A549 (cell line): ENCODE results near the gene NTSR1. TPM values are rescaled to one million over a fixed set of nuclear protein-coding genes. Genes with fewer than 3 reads are reported as not detected.
A peak's percentile ranks its signal among the peaks of the same experiment; 100 is the strongest.

Experiments
- ATAC-seq, 2 experiments: fragments of 200-7000 bp in 1 of 2; fragments of >200 bp in 1 of 2; cut with Nextera tagmentation in 1 of 2; cut with Tn5 transposase in 1 of 2; 3 replicates each; pipeline versions ENCODE4 v1.8.0 to v1.9.1; 2018 to 2020; ENCODE audit warnings: mild to moderate bottlenecking in 1 of 2, moderate library complexity in 1 of 2
- CTCF ChIA-PET: fragments of 300-600 bp; sonication (Branson Sonifier 250); formaldehyde crosslinking; extraction: SDS; loops from one replicate; lab custom pipeline; 2021; ENCODE audit warnings: antibody characterized with exemption, inconsistent platforms; lab: Yijun Ruan, JAX
- POLR2A ChIA-PET: fragments of 350-600 bp; formaldehyde crosslinking; extraction: SDS; loops from one replicate; lab custom pipeline; 2021; ENCODE audit warnings: antibody characterized with exemption, inconsistent platforms; lab: Yijun Ruan, JAX
- DNase-seq, 2 experiments: peaks; one replicate each; pipeline versions ENCODE4 v3.0.0 to v3.0.0-alpha.2; 2011 to 2016; ENCODE audit warnings: low read depth in 1 of 2, low spot score in 1 of 2
- FAIRE-seq: peaks from 2 replicates; lab custom pipeline; 2011; peaks lifted over from hg19 to GRCh38; lab: Jason Lieb, UNC
- H3K27ac ChIP-seq, 2 experiments: fragments of >200 bp; sonication (Bioruptor Twin); formaldehyde crosslinking; 3 replicates each; pipeline ENCODE4 v1.5.1; 2016 to 2017
- H3K4me1 ChIP-seq: fragments of >200 bp; sonication (Bioruptor Twin); formaldehyde crosslinking; 3 replicates; pipeline ENCODE4 v1.6.1; 2016
- H3K4me2 ChIP-seq: fragments of >200 bp; sonication (Bioruptor Twin); formaldehyde crosslinking; 3 replicates; pipeline ENCODE4 v1.6.1; 2016
- H3K4me3 ChIP-seq: fragments of >200 bp; sonication (Bioruptor Twin); formaldehyde crosslinking; 3 replicates; pipeline ENCODE4 v1.5.1; 2016
- H3K9me3 ChIP-seq: fragments of >200 bp; sonication (Bioruptor Twin); formaldehyde crosslinking; 3 replicates; pipeline ENCODE4 v1.6.1; 2016
- BHLHE40 ChIP-seq: IDR thresholded peaks from 2 replicates; pipeline ENCODE4 v1.6.1; 2012; ENCODE audit warnings: low read depth, low read length, inconsistent platforms
- CBX2 ChIP-seq: fragments of 200-600 bp; sonication (generic); IDR thresholded peaks from 2 replicates; pipeline ENCODE4 v1.6.1; 2016; ENCODE audit warnings: low read depth, mild to moderate bottlenecking, borderline replicate concordance
- CHD2 ChIP-seq: fragments of 150-350 bp; IDR thresholded peaks from 2 replicates; pipeline ENCODE4 v1.6.1; 2014; ENCODE audit warnings: low read length; ENCODE audit not compliant: partially characterized antibody
- E2F6 ChIP-seq: IDR thresholded peaks from 2 replicates; pipeline ENCODE4 v1.6.1; 2012; ENCODE audit warnings: low read depth, borderline replicate concordance
- EP300 ChIP-seq, 2 experiments: fragments of >200 bp; sonication (Bioruptor Twin); formaldehyde crosslinking; IDR thresholded peaks; 2 replicates in 1 of 2; 3 replicates in 1 of 2; pipeline ENCODE4 v1.6.1; 2016 to 2017
- GATA3 ChIP-seq: IDR thresholded peaks from 2 replicates; pipeline ENCODE4 v1.6.1; 2012; ENCODE audit warnings: borderline replicate concordance
- HDAC2 ChIP-seq: fragments of 200-600 bp; sonication (generic); IDR thresholded peaks from 2 replicates; pipeline ENCODE4 v1.6.1; 2016
- HMGXB4 ChIP-seq: fragments of 250-450 bp; sonication (Bioruptor Pico); IDR thresholded peaks from 2 replicates; pipeline ENCODE4 v1.5.0; 2021; ENCODE audit warnings: mild to moderate bottlenecking, moderate library complexity, borderline replicate concordance
- KDM5A ChIP-seq: fragments of 200-600 bp; sonication (generic); IDR thresholded peaks from 2 replicates; pipeline ENCODE4 v1.6.1; 2016; ENCODE audit warnings: antibody characterized with exemption, mild to moderate bottlenecking
- MYC ChIP-seq: IDR thresholded peaks from 2 replicates; pipeline ENCODE4 v1.6.1; 2012; ENCODE audit warnings: mild to moderate bottlenecking, inconsistent platforms, low read length, improper control_type of control experiment, borderline replicate concordance
- POLR2AphosphoS2 ChIP-seq: conservative IDR thresholded peaks from 2 replicates; pipeline ENCODE4 v1.6.1; 2012; ENCODE audit warnings: low read length, improper control_type of control experiment, inconsistent platforms
- RARB ChIP-seq: fragments of 250-450 bp; sonication (Bioruptor Pico); IDR thresholded peaks from 2 replicates; pipeline ENCODE4 v1.8.0; 2021; ENCODE audit warnings: mild to moderate bottlenecking, moderate library complexity
- RCOR1 ChIP-seq: fragments of 150-350 bp; IDR thresholded peaks from 2 replicates; pipeline ENCODE4 v1.6.1; 2014; ENCODE audit warnings: antibody characterized with exemption, low read length, low read depth
- RFX5 ChIP-seq: fragments of 450-650 bp; IDR thresholded peaks from 2 replicates; pipeline ENCODE4 v1.7.1; 2014; ENCODE audit warnings: antibody characterized with exemption, mild to moderate bottlenecking, moderate library complexity
- RNF2 ChIP-seq: fragments of 200-600 bp; sonication (generic); IDR thresholded peaks from 2 replicates; pipeline ENCODE4 v1.6.1; 2016; ENCODE audit warnings: low read depth, mild to moderate bottlenecking, antibody characterized with exemption, moderate library complexity, borderline replicate concordance
- TP53 ChIP-seq: fragments of 250-450 bp; sonication (Bioruptor Pico); IDR thresholded peaks from 2 replicates; pipeline ENCODE4 v1.5.0; 2021; ENCODE audit warnings: mild to moderate bottlenecking, moderate library complexity
- WGBS: methylation state at CpG from one replicate; pipeline ENCODE4 v1.1.6; 2017; ENCODE audit errors: missing lambda C conversion rate; 5-methylcytosine and 5-hydroxymethylcytosine counted together
- polyA plus RNA-seq, 4 experiments: library from polyadenylated mRNA; depleted of rRNA in 3 of 4; stranded (reverse); fragments of >200 nt; fragmentation: RNase III in 1 of 4; extraction: RNeasy Plus Mini Kit Qiagen cat#74134 plus additional on column Dnase treatment in 1 of 4; gene quantifications; 2 replicates in 3 of 4; 3 replicates in 1 of 4; pipeline ENCODE4 v1.2.3, GENCODE V29; 2011 to 2017
- TF ChIP-seq, protein P1 (sequence below): IDR thresholded peaks from 2 replicates; pipeline ENCODE4 v1.6.1; 2012

Gene NTSR1
- polyA plus RNA-seq, 2 of the 4 experiments (the other 2 are of a cell fraction), result 0.03 TPM; not detected in 1

DNA sequence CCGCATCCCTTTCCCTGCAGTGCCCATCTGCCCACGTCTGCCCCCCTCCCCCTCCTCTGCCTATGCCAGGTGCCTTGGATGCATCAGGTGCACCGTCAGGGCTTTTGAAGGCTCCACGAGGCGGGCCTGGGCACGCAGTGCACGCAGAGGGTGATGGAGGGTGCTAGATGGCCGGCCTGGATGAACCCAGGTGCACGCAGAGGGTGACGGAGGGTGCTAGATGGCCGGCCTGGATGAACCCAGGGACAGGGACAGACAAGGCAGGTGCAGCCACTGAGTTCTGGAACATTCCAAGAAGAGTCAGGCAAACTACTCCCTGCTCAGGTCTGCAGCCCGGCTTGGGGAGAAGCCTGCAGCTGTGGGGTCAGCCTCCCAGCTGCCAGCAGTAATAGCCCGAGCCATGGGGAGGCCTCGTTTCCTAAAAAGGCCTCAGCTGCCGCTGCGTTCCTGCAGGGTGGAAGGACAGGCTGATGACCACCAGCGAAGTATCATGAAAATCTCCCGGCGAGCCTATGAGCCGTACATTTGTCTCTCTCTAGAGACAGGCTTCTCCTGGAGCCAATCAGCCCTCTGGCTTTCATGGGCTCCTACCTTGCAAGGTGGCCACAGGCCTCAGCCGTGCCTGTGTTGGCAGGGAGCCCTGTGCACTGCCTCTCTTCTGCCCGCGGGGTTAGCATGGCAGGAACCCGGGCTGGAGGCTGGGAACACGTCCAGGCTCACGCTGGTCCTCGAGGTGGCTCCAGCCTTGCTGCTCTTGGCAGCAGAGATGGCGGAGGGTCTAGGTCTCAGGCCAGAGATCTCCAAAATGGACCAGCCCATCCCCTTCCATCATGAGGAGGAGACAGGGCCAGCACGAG lies 29.6 kb downstream of the NTSR1 start:
- POLR2A ChIA-PET, result no interaction called here
- Histone ChIP-seq H3K4me1 (peaks cover 21% of the 10 kb centered on the region), H3K4me3 (no peak overlapping the region), H3K27ac (peak overlapping the region in 1 of 2 experiments; percentile 86; a peak in 4 of 6 replicates), H3K9me3 (no peaks in the 10 kb centered on the region), H3K4me2 (no peak overlapping the region)
- CTCF ChIA-PET, result interaction anchor here (0.6 to 2.2 kb wide), 5 partner anchors 11 to 188 kb away, joined by 3 to 10 read pairs (median 3); partner anchors contain the start of genes DIDO1 and NTSR1
- no peak for FAIRE-seq
- no peak for DNase-seq
- TF ChIP-seq RARB (no peak), E2F6 (no peak), RCOR1 (no peak), MYC (no peak), RNF2 (no peak), KDM5A (no peak), CBX2 (no peak), HMGXB4 (CRISPR knock-in tag) (no peak), EP300 (IDR thresholded peaks at IDR 0.05) (no peak), POLR2AphosphoS2 (no peak), BHLHE40 (no peak), TP53 (CRISPR knock-in tag) (no peak), RFX5 (no peak), GATA3 (no peak), CHD2 (no peak), HDAC2 (no peak)
- ATAC-seq, result no peak
- 85% methylated on average over 28 of the region's 29 CpGs for WGBS

GRCh38 chr20:62739067-62739466 lies 30.4 kb downstream of the NTSR1 start:
- Histone ChIP-seq H3K4me1 (peaks cover 21% of the 10 kb centered on the region), H3K27ac (peak overlapping the region; percentile 52 to 86; a peak in 4 of 6 replicates), H3K9me3 (no peaks in the 10 kb centered on the region), H3K4me2 (no peak overlapping the region; the same call in 2 of the 3 replicates), H3K4me3 (no peak overlapping the region)
- TF ChIP-seq, protein P1, sequence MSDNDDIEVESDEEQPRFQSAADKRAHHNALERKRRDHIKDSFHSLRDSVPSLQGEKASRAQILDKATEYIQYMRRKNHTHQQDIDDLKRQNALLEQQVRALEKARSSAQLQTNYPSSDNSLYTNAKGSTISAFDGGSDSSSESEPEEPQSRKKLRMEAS, result no peak
- POLR2A ChIA-PET, result no interaction called here
- DNase-seq (no peak), ATAC-seq (no peak), FAIRE-seq (no peak)
- 94% methylated on average over 12 of the region's 12 CpGs for WGBS
- CTCF ChIA-PET, result interaction anchor here (0.7 to 4.1 kb wide), 3 partner anchors 31 to 53 kb away, joined by 3 to 27 read pairs (median 10); partner anchors contain the start of gene NTSR1

DNA sequence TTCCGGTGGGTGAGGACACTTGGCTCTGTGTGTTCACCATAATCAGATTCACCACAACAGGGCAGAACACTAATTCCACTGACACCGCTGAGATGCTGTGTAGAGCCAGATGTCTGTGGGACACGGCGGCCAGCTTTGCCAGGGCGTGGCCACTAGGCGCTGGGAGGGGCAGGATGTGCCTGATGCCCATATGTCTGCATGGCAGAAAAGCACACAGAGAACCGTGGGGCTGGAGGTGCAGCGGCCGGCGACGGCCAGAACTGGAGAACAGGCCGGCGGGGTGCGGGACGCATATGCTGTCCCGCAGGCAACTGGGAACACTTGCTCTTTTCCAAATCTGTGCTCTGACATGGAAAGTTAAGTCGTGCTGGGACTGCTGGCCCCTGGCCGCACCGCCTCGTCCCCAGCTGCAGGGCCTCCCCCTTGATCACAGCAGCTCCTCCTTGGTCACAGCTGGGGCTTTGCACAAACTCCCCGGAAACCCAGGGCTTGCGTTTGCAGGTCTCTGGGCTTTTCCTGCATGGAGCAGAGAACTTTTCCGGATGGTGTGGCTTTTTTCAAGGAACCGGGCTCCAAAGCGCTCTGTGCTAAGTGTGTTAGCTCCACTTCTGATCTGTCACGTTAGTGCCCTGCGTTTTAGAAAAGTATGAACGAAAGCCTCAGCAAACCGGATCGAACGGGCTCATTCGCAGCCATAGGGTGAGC lies 31.1 kb downstream of the NTSR1 start:
- FAIRE-seq (no peak), ATAC-seq (peak; percentile 4 to 8; a peak in 4 of 6 replicates), DNase-seq (no peak)
- H3K4me3 ChIP-seq, result no peak overlapping the region
- peaks cover 21% of the 10 kb centered on the region for H3K4me1 ChIP-seq
- no peak for TF ChIP-seq EP300 (IDR thresholded peaks at IDR 0.05)
- no peak for TF ChIP-seq CBX2
- no peak for TF ChIP-seq KDM5A
- ChIA-PET POLR2A (no interaction called here), CTCF (interaction anchor here (1.2 to 4.1 kb wide), 5 partner anchors 12 to 54 kb away, joined by 3 to 27 read pairs (median 4); no protein-coding TSS in a partner anchor)
- 73% methylated on average over 28 of the region's 32 CpGs for WGBS
- no peaks in the 10 kb centered on the region for H3K9me3 ChIP-seq
- peak overlapping the region; percentile 47 for H3K4me2 ChIP-seq
- H3K27ac ChIP-seq, result peak overlapping the region; percentile 52 to 86; a peak in 5 of 6 replicates
